ENCODE data around the gene PALM2AKAP2.

DNA sequence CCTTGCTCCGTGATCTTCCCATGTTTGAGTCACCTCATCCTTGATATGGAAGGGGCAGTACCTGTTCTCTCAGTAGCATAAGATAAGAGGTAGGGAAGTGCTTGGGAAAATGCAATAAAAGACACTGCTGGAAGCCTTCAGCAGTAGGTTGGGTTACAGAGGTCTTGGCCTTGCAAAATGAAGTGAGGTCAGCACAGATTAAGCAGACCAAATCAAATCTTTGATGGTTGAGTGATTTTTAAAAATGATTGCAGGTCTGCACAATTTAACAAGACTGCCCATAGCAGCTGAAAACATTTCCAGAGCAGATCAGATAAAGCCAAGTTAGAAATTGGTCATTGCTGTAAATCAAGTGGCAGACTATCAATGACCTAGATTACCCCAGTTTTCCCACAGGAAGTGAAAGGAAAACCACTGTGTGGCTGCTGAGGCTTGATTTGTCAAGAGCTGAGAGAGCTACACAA, 32.9 kb downstream of the PALM2AKAP2 start:
- TF ChIP-seq, protein P1, sequence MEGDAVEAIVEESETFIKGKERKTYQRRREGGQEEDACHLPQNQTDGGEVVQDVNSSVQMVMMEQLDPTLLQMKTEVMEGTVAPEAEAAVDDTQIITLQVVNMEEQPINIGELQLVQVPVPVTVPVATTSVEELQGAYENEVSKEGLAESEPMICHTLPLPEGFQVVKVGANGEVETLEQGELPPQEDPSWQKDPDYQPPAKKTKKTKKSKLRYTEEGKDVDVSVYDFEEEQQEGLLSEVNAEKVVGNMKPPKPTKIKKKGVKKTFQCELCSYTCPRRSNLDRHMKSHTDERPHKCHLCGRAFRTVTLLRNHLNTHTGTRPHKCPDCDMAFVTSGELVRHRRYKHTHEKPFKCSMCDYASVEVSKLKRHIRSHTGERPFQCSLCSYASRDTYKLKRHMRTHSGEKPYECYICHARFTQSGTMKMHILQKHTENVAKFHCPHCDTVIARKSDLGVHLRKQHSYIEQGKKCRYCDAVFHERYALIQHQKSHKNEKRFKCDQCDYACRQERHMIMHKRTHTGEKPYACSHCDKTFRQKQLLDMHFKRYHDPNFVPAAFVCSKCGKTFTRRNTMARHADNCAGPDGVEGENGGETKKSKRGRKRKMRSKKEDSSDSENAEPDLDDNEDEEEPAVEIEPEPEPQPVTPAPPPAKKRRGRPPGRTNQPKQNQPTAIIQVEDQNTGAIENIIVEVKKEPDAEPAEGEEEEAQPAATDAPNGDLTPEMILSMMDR (IDR thresholded peaks at IDR 0.05 in 8 of 11, conservative IDR thresholded peaks at IDR 0.05 in 3 of 11), result no peak
- no peak for TF ChIP-seq POLR2AphosphoS5 (IDR thresholded peaks at IDR 0.05)

Measured in spleen (tissue), 7 donors.